HG02588 (cell line): ENCODE measurements around the gene VTI1B.
"Not testable (repeated sequence)": the region's sequence is repeated elsewhere in the genome, so short reads cannot be mapped to it uniquely, and the experiment has no call there.

Experiments
- ATAC-seq: cut with Tn5 transposase; IDR thresholded peaks from one replicate; pipeline ENCODE4 v1.9.1; 2021; ENCODE audit warnings: mild to moderate bottlenecking, moderate library complexity; ENCODE audit not compliant: unreplicated experiment

The VTI1B gene, protein sequence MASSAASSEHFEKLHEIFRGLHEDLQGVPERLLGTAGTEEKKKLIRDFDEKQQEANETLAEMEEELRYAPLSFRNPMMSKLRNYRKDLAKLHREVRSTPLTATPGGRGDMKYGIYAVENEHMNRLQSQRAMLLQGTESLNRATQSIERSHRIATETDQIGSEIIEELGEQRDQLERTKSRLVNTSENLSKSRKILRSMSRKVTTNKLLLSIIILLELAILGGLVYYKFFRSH

DNA sequence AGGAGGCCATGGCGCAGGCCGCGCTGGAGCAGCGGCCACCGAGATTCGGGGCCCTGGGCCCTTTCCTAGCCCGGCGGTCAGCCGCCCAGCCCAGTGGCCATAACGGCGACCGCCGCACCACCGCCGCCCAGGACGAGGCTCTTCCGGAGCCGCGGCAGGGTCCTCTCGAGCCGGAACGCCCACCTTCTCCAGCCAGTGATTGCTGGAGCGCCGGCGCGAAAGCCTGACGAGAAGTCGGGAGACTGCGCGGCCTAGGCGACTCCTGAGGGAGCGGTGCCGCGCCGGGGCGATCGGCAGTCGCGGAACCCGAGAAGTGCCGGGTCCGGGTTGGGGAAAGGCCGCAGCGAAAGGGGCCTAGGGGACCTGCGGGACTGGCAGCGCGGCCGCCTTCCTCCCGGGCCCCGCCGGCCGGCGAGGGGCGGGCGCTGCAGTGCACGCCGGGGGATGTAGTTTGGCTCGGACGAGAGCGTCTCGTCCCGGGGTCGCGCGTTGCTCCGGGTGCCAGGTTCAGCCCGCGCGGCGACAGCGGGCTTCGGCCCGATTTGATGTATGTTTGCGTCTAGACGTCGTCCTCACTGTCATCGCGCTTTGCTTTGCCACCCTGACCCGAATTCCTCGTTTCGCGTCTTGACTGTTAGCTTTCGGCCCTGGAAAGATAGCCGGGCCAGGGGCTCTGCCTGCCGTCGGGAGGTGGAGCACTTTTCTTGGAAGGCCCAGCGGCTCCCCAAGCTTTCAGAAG, at the start of gene VTI1B:
Gene VTI1B, minus strand, starts transcription at position 153 of the 739 bp plus-strand sequence. Its CDS starts 143 bp downstream, at position 10.
- peak; percentile 87 for ATAC-seq

DNA sequence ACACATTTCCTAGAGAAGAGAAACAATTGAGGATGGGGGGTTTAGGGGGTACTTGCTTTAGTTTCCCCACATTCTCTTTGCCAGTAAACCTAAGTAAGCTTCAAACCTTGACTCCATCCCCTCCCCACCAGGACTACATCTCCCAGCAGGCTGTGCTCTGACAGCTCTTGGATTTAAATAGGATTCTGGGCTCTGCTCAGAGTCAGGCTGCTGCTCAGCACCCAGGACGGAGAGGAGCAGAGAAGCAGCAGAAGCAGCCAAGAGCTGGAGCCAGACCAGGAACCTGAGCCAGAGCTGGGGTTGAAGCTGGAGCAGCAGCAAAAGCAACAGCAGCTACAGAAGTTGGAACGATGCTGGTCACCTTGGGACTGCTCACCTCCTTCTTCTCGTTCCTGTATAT, 47.9 kb upstream of the VTI1B start:
- no peak for ATAC-seq

DNA sequence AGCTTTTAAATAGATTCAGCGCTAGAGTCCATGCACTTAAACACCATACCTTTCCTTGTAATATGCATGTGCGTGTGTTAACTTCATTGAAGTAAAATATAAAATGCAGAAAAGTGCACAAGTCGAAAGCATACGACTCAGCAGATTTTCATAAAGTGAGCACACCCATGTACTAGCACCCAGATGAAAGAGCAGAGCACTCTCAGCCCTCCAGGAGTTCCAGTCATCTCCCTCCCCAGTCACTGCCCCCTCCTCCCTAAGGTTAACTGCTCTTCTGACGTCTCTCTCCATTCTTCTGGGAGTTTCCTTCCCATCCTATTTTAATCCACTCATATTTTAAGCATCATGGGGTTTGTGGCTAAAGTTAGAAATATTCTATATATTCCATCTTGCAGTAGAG, 47.4 kb upstream of the VTI1B start:
- ATAC-seq = no peak

DNA sequence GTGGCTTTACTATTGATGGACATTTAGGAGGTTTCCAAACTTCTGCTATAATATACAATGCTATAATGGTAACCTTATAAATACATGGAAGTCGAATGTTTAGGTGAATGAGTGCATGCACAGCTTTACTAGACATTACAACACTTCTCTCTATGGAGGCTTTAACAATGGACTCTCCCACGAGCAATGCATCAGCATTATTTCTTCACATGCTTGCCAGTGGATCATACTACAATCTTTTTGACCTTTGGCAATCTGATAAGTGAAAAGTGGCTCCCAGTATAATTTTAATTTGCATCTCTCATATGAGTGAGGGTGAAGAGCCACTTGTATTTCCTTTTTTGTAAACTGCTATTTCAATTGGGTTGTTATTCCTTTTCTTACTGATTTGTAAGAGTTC, 45.4 kb upstream of the VTI1B start:
- ATAC-seq = no peak

DNA sequence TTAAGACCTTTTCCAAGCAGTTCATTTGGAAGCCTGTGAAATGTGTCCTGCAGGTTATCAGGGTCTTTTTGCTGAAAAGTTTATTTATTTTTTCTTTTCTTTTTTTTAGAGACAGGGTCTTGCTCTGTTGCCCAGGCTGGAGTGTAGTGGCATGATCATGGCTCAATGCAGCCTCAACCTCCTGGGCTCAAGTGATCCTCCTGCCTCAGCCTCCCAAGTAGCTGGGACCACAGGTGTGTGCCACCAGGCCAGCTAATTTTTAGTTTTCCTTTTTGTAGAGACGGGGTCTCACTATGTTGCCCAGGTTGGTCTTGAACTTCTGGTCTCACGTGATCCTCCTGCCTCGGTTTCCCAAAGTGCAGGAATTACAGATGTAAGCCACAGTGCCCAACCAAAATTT, 45.0 kb upstream of the VTI1B start:
- not testable (repeated sequence) for ATAC-seq

DNA sequence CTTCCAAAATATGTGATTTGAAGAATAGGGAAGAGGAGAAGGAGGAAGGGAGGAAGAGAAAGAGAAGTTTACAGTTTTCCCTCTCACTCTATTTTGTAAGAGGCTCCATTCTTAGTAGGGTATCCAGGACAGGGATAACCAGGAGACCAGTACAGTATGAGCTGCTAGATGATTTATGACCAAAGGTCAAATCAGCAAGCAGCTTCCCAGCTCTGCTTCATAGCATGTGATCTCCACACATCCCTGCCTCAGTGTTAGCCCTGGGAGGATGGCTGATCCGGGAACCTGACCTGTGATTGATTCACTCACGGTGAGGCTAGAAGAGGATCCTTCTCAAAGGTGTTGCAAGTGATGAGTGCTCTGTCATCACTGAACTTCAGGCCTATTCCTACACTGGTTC, 43.8 kb upstream of the VTI1B start:
- no peak for ATAC-seq

DNA sequence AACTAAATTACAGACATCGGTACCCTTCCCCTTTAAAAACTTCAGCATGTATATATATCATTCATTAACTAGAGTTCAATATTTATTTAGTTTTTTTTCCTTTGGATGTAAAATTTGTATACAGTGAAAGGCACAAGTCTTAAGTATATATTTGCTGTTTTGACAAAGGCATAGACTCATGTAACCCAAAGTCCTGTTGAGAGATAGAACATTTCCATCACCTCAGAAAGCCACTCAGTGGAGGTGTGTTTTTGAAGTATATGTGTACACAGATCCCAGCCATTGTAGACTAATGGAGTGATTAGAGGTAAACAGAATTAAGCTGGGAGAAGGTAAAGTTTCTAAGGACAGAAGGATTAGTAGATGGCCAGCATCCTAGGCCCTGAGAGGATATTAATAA, 42.6 kb upstream of the VTI1B start:
- no peak for ATAC-seq

DNA sequence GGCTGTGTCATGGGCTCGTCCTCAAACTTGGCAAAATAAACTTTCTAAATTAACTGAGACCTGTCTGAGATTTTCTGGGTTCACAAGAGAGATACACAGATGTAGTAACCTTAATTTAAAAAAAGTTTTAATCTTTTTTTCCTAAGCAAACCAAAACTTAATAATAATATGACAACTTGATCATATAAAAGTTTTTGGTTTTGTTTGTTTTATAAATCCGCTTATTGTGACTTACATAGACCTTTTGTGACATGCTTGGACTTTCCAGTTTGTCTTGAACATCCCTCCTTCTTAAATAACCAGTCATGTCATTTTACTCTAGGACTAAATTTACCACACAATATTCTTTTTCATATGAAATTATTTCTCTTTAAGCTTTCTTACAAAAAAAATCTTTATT, 35.8 kb upstream of the VTI1B start:
- no peak for ATAC-seq

DNA sequence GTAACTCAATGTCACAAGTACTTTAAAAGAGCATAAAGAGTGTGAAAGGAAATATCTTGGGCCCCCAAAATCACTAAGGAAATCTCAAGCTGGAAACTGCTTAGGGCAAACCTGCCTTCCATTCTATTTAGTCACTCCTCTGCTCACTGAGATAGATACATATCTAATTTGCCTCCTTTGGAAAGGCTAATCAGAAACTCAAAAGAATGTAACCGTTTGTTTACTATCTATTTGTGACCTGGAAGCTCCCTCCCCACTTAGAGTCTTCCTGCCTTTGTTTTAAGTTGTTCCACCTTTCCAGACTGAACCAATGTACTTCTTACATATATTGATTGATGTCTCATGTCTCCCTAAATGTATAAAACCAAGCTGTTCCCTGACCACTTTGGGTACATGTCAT, 35.4 kb upstream of the VTI1B start:
- ATAC-seq = not testable (repeated sequence)

DNA sequence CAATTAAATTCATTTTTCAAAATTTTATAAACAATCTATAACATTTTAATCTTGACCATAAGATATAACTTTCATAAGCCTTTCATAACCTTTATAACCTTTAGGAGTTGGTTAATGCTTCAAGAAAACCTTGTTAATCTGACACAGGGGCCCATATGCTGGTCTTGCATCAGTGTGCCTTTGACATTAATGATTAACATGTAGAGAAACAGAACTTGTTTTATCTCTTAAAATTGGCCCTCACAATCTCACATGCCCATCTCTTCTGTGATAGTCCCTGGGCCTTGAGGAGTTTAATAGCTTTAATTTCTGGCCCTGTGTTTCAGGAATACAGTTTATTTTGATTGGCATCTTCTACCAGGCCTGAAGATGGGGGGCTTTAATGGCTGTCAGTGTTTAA, 34.9 kb upstream of the VTI1B start:
- ATAC-seq = not testable (repeated sequence)

DNA sequence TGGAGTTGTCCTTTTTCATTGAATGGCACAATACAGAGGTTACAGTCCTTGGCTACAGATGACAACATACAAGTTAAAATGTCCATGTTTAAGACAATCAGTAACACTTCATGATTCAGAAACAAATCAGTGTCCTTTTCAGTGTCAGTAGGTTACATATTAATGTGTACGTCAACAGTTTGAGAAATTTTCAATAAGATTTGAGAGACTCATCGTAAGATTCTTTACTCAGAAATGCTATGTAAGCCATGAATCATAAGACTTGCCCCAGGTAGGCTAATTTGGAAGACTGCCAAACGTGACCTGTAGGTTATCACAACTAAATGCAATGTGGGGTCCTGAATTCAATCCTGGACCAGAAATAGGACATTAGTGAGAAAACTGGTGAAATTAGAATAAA, 30.8 kb upstream of the VTI1B start:
- ATAC-seq = no peak

DNA sequence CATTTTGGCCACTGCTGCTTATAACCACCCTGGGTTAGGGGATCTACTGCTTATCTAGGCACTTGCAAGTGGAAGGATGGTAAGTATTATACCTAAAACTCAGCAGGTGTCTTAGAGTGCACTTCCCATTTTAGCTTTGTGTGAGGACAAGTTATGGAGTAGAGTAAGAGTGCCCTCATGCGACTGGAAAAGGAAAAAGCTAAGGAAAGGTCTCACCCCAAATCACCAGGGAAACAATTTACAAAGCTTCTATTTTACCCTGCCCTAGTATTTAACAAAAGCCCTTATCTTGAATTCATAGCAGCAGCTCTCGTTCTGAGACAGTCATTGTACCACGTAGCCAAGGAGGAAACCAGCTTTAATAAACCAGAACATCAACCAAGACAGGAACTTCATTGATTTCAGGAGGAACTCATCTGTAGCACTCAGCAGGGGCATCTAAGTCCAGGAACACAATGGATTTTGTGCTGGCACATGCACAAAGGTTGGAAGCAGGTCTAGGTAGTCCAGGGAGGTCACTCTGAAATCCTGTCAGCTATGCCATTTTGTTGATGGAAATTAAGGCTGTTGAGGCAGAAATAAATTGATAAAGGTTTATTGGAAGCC, 30.2 kb upstream of the VTI1B start:
- no peak for ATAC-seq

DNA sequence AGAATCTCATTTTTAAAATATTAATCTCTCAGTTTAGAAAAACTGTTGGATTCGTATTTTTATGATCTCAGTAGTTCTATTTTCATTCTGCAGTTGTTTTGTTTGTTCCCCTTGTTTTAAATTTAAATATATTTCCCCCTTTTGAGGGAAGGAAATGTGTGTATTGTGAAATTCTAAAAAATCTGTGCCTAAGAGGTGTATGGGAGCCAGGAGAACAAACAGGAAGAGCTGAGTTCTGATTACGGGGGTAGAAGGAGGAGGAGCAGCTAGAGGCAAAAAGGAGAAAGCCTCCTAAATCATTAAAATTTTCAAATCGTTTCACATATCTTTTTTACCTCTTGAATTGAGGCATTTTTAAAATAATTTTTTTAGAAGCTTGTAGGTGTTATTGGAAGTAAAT, 29.6 kb upstream of the VTI1B start:
- ATAC-seq = no peak

DNA sequence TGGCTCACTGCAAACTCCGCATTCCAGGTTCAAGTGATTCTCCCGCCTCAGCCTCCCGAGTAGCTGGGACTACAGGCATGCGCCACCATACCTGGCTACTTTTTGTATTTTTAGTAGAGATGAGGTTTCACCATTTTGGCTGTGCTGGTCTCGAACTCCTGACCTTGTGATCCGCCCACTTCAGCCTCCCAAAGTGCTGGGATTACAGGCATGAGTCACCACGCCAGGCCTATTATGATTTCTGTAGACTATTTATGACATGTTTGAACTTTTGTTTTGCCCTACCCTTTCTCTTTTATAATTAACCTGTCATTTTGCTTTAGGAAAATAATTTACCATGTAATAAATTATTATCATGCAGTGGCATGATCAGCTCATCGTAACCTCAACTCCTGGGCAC, 27.1 kb upstream of the VTI1B start, which contains the start of gene RDH12:
Gene RDH12, plus strand, starts transcription at position 395 of the 400 bp plus-strand sequence. CDS start 20,757 bp downstream, outside the sequence.
- ATAC-seq = not testable (repeated sequence)

DNA sequence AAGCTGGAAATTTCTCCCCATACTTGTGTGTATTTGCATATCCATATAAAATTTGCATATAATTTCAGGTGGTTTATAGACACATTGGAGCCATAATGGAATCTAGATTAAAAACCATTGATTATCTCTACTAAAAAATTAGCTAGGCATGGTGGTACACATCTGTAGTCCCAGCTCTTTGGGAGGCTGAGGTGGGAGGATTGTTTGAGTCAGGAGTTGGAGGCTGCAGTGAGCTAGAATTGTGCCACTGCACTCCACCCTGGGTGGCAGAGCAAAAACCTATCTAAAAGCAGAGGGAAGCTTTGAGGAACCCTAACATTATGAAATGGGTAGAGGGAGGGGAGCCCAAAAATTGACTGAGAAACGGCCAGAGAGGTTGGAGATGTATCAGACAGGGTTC, 23.7 kb upstream of the VTI1B start:
- no peak for ATAC-seq

DNA sequence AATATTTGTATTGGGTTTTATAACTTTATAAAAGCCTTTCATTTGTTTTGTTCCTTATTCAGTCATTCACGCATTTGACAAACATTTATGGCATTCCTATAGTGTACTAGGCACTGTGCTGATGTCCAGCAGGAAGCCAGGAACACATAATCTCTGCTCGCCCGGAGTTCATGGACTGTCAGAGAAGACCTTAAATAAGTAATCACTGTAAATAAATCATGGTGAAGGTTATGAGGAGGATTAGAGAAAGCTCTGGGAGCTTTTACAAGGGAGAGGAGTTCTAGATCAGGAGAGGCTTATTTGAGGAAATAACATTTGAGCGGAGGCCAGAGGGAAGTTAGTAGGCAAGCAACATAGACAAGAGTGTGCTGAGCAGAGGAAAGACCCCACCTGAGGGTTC, 22.6 kb upstream of the VTI1B start:
- no peak for ATAC-seq

DNA sequence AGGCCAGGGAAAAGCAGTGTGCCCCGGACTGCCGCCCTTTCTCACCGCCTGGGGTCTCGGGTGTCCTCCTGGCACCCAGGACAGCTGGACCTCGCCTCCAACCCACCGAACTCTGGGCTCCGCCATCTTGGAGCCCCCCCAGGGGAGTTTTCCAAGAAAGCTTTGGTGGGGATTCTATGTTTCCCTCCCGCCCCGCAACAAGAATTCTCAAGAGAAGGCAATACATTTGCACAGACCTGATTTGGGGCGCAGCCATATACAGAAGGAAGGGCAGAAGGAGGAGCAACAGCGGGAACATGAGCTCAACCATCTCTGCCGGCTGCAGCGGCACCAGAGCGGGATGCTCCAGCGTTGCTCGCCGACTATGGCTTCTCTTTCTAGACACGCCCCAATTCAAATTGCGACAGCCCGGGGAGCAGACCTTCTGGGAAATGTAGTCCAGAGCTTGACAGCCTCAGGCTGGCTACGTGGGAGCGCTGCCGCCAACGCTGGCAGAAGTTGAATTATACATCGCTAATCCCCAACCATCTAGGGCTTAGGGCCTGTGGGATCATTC, 21.0 kb upstream of the VTI1B start, which contains the start of gene RDH11:
Gene RDH11, minus strand, starts transcription at position 371 of the 556 bp plus-strand sequence. Its CDS starts 61 bp downstream, at position 310.
- ATAC-seq = peak; percentile 83

DNA sequence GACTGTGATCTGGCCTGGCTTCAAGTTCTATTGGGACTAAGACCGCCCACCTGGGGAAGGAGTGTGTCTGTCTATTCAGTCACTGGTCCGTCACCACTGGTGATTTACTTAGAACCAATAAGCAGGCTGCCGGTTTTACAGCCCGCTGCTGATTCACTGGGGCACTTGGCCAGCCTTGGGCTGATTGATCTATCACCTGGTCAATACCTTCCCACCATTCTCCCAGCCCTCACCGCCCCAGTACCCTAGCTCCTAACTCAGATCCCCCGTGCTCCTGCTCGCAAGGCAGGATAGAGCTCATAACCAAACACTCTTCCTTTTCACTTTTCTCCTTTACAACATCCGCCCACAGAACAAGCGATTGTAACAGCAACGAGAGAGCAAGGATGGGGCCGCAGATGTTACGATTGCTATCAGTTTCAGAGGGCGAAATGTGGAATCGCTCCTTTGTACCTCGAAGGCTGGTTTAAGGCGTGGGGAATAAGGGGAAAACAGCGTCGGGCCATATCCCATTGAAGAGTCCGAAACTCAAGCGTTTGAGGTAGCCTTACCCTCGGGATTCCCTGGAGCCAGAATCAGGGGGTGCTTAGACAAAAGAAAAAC, 20.5 kb upstream of the VTI1B start:
- peak; percentile 87 for ATAC-seq

DNA sequence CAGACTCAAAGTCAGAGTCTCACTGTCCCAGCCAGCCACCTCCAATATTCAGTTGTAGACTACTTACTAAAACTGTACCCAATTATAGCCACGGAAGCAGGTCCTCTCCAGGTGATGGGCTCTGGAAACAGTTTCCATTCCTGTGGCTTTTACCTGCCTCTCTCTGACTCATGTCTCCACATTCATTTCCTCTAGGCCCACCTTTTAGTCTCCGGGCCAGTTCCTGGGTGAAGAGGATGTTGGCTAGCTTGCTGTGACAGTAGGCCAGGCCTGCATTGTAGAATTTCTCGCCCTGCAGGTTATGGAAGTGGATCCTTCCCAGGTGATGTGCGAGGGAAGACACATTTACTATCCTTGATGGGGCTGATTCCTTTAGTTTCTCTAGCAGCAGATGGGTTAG, 15.6 kb upstream of the VTI1B start:
- ATAC-seq = no peak

DNA sequence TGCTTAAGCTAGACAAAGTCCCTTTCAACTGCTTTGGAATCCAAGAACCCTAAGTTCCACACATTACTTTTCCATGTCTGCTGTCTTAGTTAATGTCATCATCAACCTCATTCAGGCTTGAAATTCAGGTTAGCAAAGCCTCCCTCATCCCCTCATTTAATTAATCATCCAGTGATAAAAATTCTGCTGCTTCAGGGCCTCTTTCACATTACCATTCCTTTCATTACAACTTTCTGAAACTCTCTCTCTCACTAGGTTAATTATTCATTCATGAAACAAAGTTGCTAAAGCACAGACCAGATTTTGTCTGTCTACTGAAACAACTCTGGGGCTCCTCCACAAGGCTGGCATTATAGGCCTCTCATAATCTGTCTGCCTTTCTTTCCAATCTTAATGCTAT, 9.4 kb upstream of the VTI1B start:
- ATAC-seq = no peak

DNA sequence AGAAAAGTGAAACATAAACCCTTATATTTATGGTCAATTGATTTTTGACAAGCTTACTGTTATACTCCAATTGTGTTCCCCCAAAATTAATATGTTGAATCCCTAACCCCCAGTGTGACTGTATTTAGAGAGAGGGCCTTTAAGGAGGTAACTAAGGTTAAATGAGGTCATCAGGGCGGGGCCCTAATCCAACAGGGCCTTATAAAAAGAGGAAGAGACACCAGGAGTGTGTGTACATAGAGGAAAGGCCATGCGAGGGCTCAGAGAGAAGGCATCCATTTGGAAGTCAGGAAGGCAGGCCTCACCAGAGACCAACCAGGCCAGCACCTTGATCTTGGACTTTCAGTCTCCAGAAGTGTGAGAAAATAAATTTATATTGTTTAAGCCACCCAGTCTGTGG, 6.5 kb upstream of the VTI1B start:
- ATAC-seq = no peak
